AG04450 (cell line): Measurements from ENCODE around the gene NPIPA3. TPM values are rescaled to one million over a fixed set of nuclear protein-coding genes. Genes with fewer than 3 reads are reported as not detected.
"Not testable (repeated sequence)": the region's sequence is repeated elsewhere in the genome, so short reads cannot be mapped to it uniquely, and the experiment has no call there.

ENCODE experiments used
- CTCF ChIA-PET: fragments of 300-600, 350-600 bp; formaldehyde crosslinking; extraction: SDS; loops from one replicate; lab custom pipeline; 2022; ENCODE audit warnings: antibody characterized with exemption, inconsistent platforms; lab: Charles Lee
- POLR2A ChIA-PET: fragments of 350-600 bp; formaldehyde crosslinking; extraction: SDS; loops from one replicate; lab custom pipeline; 2021; ENCODE audit warnings: antibody characterized with exemption, inconsistent platforms; lab: Yijun Ruan, JAX
- DNase-seq: peaks from one replicate; pipeline ENCODE4 v3.0.0-alpha.2; 2011; ENCODE audit warnings: low read depth, low spot score
- H3K27ac ChIP-seq: one replicate; pipeline ENCODE4 v1.5.1; 2012; ENCODE audit warnings: low read depth, low read length, control low read depth
- H3K27me3 ChIP-seq: one replicate; pipeline ENCODE4 v1.6.0; 2012; ENCODE audit warnings: low read length; ENCODE audit not compliant: control insufficient read depth, insufficient read depth
- H3K4me3 ChIP-seq: 2 replicates; pipeline ENCODE4 v1.5.1; 2011; ENCODE audit warnings: mild to moderate bottlenecking, low read depth, low read length, control low read depth
- H3K9me3 ChIP-seq: 2 replicates; pipeline ENCODE4 v1.5.1; 2012; ENCODE audit warnings: low read length; ENCODE audit not compliant: control insufficient read depth, insufficient read depth
- polyA plus RNA-seq: library from polyadenylated mRNA; depleted of rRNA; stranded (reverse); fragments of >200 nt; gene quantifications from 2 replicates; pipeline ENCODE4 v1.2.3, GENCODE V29; 2011; rRNA removed

The NPIPA3 gene
- polyA plus RNA-seq, 1 experiment: 1.8 TPM

DNA sequence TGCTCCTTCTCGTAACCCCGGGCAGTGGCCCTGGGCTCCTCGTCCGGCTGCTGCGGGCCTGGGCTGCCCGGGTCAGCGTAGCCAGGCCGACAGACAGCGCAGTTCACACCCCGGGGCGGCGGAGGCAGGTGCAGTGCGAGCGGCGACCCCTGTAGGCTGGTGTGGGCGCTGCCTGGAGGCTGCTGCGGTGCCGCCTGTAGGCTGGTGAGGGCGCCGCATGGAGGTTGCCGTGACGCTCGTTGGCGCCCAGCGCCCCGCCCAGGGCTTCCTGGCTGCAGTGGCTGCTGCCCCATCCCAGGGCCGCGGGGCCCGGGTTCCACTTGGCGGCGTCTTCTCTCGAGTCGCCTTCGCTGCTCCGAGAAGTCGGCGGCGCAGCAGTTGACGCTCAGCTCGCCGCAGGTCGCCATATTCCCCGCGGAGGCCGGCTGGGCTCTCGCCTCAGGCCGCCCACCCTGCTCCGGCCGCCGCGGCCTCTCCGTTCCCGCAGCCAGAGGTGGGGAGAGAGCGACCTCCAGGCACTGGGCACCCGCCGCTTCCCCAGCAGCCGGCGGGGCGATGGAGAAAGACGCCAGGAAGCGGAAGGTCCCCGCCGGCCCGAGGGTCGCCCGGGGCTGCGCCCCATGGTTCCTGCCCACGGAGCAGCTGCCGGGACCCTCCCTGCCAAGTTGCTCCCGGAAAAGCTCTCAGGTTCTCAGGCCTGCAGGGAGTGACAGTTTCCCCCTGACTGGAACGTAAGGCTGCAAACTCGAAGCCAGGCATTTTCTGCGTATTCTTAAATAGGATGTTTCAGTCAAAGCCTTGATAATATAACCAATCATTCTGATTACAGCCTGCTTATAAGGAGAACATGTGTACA is 39.3 kb downstream of the NPIPA3 start, which contains the start of gene NPIPA2:
Gene NPIPA2, plus strand, starts transcription at position 261 of the 856 bp plus-strand sequence. CDS start 5,533 bp downstream, outside the sequence.
- H3K9me3 ChIP-seq, H3K4me3 ChIP-seq, H3K27me3 ChIP-seq, H3K27ac ChIP-seq, POLR2A ChIA-PET, CTCF ChIA-PET, DNase-seq: not testable (repeated sequence)

- H3K4me3 ChIP-seq, H3K27me3 ChIP-seq, CTCF ChIA-PET, DNase-seq, H3K27ac ChIP-seq, POLR2A ChIA-PET, H3K9me3 ChIP-seq: not testable (repeated sequence)
Measured at GRCh38 chr16:14773654-14774053, 70.4 kb downstream of the NPIPA3 start.

GRCh38 chr16:14775624-14776023 is 72.4 kb downstream of the NPIPA3 start:
- CTCF ChIA-PET, H3K4me3 ChIP-seq, POLR2A ChIA-PET, H3K9me3 ChIP-seq, H3K27me3 ChIP-seq, DNase-seq, H3K27ac ChIP-seq: not testable (repeated sequence)

Other genes starting within 250 kb of the NPIPA3 start
- gene PARN, start 73.2 kb upstream of the NPIPA3 start, polyA plus RNA-seq: 33.9 and 37.7 TPM in 2 replicates
- 63.7 and 75.0 TPM in 2 replicates for gene BFAR, start 70.5 kb upstream of the NPIPA3 start, polyA plus RNA-seq
- not detected in 2 replicates for gene PLA2G10, start 9.1 kb upstream of the NPIPA3 start, polyA plus RNA-seq
- 0.99 and 1.1 TPM in 2 replicates for gene NPIPA2, start 39.1 kb downstream of the NPIPA3 start, polyA plus RNA-seq
- 132 and 147 TPM in 2 replicates for gene NOMO1, start 130.3 kb downstream of the NPIPA3 start, polyA plus RNA-seq
- gene NPIPA1, start 234.0 kb downstream of the NPIPA3 start, polyA plus RNA-seq: 51.0 and 63.4 TPM in 2 replicates